T follicular helper cell (primary cell): ENCODE measurements around the gene SEMA3D.
"Not testable (repeated sequence)": the region's sequence is repeated elsewhere in the genome, so short reads cannot be mapped to it uniquely, and the experiment has no call there.

Source experiments
- DNase-seq: peaks from one replicate; pipeline ENCODE4 v3.0.0-alpha.2; 2020; ENCODE audit warnings: low read depth

SEMA3D gene

DNA sequence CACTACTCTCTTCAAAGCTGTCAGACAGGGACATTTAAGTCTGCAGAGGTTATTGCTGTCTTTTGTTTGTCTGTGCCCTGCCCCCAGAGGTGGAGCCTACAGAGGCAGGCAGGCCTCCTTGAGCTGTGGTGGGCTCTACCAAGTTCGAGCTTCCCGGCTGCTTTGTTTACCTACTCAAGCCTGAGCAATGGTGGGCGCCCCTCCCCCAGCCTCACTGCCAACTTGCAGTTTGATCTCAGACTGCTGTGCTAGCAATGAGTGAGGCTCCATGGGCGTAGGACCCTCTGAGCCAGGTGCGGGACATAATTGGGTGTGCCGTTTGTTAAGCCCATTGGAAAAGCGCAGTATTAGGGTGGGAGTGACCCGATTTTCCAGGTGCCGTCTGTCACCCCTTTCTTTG, 193.9 kb downstream of the SEMA3D start:
- not testable (repeated sequence) for DNase-seq

- no peak for DNase-seq
These were observed 201.6 kb downstream of the SEMA3D start for GRCh38 chr7:84985073-84985784.

DNA sequence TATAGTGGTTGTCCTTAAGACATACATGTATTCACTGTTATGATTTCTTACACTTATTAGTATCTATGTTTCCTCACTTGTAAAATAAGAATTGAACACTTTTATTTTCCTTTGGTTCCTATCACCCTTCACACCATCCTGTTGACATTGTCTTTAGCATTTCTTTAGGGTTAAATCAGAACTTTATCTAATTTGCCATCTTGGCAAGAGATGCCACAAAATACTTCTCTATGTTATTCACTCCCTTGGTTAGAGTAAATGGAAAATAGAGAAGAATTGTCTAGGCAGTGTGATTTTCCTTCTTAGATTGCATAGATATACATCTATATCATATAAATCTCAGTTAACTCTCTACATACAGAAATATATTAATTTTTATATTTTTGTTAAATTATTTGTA, 204.7 kb downstream of the SEMA3D start:
- DNase-seq = no peak

- no peak for DNase-seq
These were observed 205.5 kb downstream of the SEMA3D start for GRCh38 chr7:84981055-84981976.

DNA sequence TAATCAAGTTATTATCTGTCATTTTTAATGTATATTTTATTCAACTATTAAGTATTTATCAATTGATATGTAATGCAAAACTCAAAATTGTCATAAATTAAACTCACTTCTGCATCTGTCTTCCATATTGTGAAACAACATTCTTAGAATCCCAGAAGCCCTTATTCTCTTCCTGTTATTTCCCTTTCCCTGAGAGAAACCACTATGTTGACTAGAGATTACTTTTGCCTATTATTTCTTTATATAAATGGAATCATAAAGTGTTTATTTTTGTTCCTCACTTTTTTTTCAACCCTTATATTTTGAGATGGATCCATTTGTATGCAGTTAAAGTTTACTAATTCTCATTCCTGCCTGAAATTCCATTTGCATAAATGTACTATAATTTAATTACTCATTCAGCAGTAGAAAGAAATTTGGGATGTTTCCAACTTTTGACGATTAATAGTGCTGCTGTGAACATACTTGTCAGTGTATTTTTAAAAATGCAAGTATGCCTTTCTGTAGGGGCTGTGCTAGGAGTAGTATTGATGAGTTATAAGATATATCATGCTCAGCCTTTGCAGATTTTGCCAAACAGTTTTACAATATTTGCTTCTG, 211.2 kb downstream of the SEMA3D start:
- no peak for DNase-seq

DNA sequence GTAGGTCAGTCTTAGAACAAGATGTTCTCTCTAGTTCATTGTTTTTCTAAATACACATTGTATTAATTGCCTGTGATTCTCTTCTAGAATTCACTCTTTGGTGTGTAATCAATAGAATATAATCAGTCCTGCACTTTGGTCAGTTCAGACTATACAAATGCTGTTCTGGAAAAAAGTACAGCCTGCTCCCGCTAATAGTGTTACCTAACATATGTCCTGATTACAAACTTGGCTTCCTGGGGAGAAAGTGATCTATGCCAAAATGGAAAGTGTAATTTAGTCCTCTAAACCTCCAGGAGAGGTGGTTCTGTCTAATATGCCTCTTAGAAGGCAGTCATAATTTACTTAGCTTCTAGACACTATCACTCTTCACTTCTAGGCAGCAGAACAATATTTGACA, 215.5 kb downstream of the SEMA3D start:
- no peak for DNase-seq

- DNase-seq = no peak
These were observed 216.2 kb downstream of the SEMA3D start for GRCh38 chr7:84970670-84971069.

GRCh38 chr7:84953234-84953633, 233.6 kb downstream of the SEMA3D start:
- DNase-seq = no peak

DNA sequence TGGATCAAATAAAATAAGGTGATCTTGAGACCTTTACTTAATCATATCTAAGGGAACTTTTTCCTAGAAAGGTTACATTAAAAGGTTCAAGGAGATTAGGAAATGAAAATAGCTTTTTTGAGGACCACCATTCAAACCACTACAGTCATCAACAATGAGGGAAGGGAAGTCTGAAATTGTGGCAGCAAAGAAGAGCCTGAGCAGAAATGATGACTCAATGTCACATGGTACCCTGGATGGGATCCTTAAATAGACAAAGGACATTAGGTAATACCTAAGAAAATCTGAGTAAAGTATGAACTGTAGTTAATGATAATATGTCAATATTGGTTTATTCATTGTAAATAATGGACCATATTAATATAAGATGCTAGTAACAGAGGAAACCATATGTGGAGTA, 236.0 kb downstream of the SEMA3D start:
- DNase-seq = no peak

- no peak for DNase-seq
These were observed 237.4 kb downstream of the SEMA3D start for GRCh38 chr7:84949501-84949900.

DNA sequence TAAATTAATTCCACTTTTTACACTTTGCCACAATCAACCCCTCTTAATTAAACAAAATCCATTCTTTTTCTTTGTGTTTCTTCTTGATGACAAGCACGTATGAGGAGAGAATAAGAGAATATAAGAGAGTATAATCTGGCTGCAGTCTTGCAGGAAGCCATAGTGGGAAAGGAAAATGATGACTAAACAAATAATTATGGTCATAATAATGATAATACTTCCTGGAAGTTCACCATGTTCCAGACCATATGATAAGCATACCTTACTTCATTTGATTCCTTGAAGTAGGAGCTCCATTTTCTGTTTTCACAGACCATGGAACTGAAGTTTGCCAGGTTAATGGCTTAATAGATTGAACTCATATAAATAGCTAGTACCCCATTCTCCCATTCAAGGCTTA, 237.8 kb downstream of the SEMA3D start:
- DNase-seq = no peak

GRCh38 chr7:84948634-84949033, 238.2 kb downstream of the SEMA3D start:
- no peak for DNase-seq

DNA sequence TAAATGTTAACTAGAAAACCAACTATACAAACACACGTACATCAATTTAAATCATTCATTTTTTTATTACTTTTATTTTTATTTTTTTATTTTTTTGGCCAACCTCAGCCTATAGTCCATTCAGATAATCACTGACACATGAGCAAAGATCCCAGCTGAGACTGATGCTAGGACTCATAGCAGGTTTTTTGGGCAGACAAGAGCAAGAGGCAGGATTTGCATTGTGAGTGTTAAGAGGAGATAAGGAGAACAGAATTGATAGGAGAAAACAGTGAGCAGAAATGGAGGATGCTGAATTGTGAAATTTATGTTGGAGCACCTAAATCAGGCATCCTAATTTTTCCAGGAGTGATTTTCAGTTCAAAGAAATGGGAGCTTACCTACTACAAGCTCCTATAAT, 240.3 kb downstream of the SEMA3D start:
- no peak for DNase-seq
